GM18868 (cell line): Measurements from ENCODE around the gene SLC43A1.
"Not testable (repeated sequence)": the region's sequence is repeated elsewhere in the genome, so short reads cannot be mapped to it uniquely, and the experiment has no call there.

Experiments
- ATAC-seq: cut with Tn5 transposase; IDR thresholded peaks from one replicate; pipeline ENCODE4 v1.9.1; 2021; ENCODE audit warnings: mild to moderate bottlenecking, moderate library complexity; ENCODE audit not compliant: unreplicated experiment

Gene SLC43A1

GRCh38 chr11:57462597-57462996, 52.9 kb downstream of the SLC43A1 start:
- no peak for ATAC-seq

- no peak for ATAC-seq
These were observed 53.5 kb downstream of the SLC43A1 start for GRCh38 chr11:57461841-57462489.

- ATAC-seq: peak; percentile 1
These were observed 54.4 kb downstream of the SLC43A1 start for GRCh38 chr11:57460758-57461749.

- ATAC-seq: peak; percentile 44
These were observed 55.3 kb downstream of the SLC43A1 start, which contains the start of gene RTN4RL2 for GRCh38 chr11:57460022-57460757. RTN4RL2 (plus strand) TSS chr11:57460528; CDS start chr11:57460866, 338 bp downstream.

GRCh38 chr11:57459164-57460021, 56.1 kb downstream of the SLC43A1 start:
- no peak for ATAC-seq

- no peak for ATAC-seq
These were observed 56.9 kb downstream of the SLC43A1 start for GRCh38 chr11:57458410-57459163.

GRCh38 chr11:57458060-57458409, 57.5 kb downstream of the SLC43A1 start:
- no peak for ATAC-seq

- ATAC-seq: peak; percentile 31
These were observed 57.9 kb downstream of the SLC43A1 start for GRCh38 chr11:57457643-57458023.

- peak; percentile 62 for ATAC-seq
These were observed 58.4 kb downstream of the SLC43A1 start for GRCh38 chr11:57456960-57457642.

DNA sequence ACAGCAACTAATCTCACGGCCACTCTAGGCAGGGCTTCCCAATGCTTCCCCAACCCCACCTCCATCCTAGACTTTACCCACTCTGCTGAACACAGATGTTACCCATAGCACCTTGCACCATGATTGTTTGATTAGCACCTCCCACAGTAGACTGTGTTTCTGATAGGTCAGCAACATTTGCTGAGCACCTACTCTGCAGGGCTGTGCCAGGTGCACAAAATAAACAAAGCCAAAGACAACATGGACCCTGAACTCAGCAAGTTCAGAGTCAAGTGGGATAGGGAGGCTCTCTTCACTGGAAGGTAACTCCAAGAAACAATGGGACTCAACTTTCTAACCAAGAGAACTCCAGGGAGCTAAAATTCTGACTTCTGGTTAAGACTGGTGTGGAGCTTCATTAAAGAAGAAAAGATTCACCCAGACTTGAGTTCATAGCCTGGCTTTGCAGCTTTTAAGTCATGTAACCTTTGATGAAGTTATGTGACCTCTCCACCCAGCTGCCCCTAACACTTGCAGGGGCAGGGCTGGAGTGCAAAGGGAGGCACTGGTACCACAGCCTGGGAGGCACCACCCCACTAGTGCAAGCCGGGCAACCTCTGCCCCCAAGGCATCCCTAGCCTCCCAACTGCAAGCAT, 61.8 kb downstream of the SLC43A1 start:
- ATAC-seq: no peak

DNA sequence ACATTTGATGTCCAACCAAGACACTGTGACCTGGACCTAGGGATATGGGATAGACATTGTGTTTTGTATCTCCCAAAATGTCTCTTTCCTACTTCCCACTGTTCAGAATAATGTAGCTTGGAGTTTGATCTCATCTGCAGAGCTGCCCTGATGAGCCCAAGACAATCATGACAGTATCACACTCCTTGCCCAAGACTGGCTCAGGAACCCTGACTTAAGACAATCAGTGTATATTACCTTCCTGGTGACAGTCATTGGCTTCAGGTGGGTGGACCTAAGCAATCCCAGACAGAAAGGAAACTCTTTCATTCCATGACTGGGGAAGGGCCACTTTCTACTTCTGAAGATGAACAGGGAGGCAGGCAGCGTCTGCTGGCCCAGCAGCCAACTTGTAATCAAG, 69.4 kb downstream of the SLC43A1 start:
- ATAC-seq: no peak

GRCh38 chr11:57445122-57445394, 70.4 kb downstream of the SLC43A1 start:
- ATAC-seq: not testable (repeated sequence)

GRCh38 chr11:57444362-57445121, 71.0 kb downstream of the SLC43A1 start:
- ATAC-seq: no peak

DNA sequence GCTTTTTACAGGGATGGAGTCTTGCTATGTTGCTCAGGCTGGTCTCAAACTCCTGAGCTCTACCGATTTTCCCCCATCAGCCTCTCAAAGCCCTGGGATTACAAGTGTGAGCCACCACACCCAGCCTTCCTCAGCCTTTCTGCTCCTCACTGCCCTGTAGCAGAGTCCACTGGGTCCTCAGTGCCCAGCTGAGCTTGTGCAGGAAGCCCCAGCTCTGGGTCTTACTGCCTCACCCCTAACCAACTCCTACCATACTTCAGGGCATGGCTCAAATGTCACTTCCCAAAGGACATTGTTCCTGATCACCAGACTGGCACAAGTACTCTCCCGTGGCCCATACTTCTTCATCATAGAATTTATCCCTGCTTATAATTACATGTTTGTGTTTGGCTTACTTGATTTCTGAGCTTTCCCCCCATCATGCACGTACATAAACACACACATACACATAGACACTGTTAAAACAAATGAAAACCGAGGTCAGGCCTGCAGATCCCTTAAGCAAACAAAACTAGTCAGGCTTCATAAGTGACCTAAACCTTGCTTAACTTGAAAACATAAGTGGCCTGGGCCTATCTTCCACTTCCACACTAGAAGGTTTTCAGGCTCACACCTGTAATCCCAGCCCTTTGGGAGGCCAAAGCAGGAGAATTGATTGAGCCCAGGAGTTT, 74.6 kb downstream of the SLC43A1 start:
- ATAC-seq: no peak

DNA sequence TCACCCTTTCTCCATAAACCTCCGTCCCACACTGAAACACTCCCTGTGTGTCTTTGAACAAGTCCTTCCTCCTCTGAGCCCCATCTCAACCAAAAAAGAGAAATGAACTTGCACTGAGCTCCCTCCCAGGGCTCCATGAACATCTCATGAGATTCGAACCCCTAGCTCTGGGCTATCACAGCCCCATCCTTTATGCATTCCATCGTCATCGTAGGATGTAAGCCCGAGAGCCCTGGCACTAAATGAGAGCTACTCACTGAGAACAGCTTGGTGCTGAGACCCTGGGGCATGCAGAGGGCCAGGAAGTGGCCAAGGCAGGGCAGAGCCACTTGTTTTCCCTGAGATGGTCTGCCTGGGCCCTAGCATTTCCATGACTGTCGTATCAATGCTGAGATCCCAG, 75.7 kb downstream of the SLC43A1 start:
- ATAC-seq: no peak

- ATAC-seq: no peak
These were observed 76.9 kb downstream of the SLC43A1 start for GRCh38 chr11:57438345-57439285.
